Ishikawa (cell line): ENCODE measurements around the gene COL6A6.

Experiments used
- CEBPB ChIP-seq: IDR thresholded peaks from 2 replicates; pipeline ENCODE4 v1.6.1; 2012
- CREB1 ChIP-seq: IDR thresholded peaks from 2 replicates; pipeline ENCODE4 v1.6.1; 2012; ENCODE audit warnings: low read depth
- EGR1 ChIP-seq: IDR thresholded peaks from 2 replicates; pipeline ENCODE4 v1.6.1; 2012
- EP300 ChIP-seq: IDR thresholded peaks from 2 replicates; pipeline ENCODE4 v1.6.1; 2012; ENCODE audit warnings: borderline replicate concordance
- FOXM1 ChIP-seq: IDR thresholded peaks from 2 replicates; pipeline ENCODE4 v1.6.1; 2012; ENCODE audit warnings: low read depth, borderline replicate concordance
- NFIC ChIP-seq: IDR thresholded peaks from 2 replicates; pipeline ENCODE4 v1.6.1; 2012
- RAD21 ChIP-seq: IDR thresholded peaks from 2 replicates; pipeline ENCODE4 v1.6.1; 2012; ENCODE audit warnings: low read depth
- TAF1 ChIP-seq: IDR thresholded peaks from 2 replicates; pipeline ENCODE4 v1.6.1; 2012; ENCODE audit warnings: low read depth, mild to moderate bottlenecking
- TCF12 ChIP-seq: IDR thresholded peaks from 2 replicates; pipeline ENCODE4 v1.6.1; 2012; ENCODE audit warnings: low read depth
- TEAD4 ChIP-seq: IDR thresholded peaks from 2 replicates; pipeline ENCODE4 v1.6.1; 2012
- USF1 ChIP-seq: IDR thresholded peaks from 2 replicates; pipeline ENCODE4 v1.6.1; 2012
- YY1 ChIP-seq: IDR thresholded peaks from 2 replicates; pipeline ENCODE4 v1.6.1; 2012; ENCODE audit warnings: low read depth
- ZBTB7A ChIP-seq: IDR thresholded peaks from 2 replicates; pipeline ENCODE4 v1.6.1; 2012; ENCODE audit warnings: low read depth
- TF ChIP-seq, protein P1 (sequence below): IDR thresholded peaks from 2 replicates; pipeline ENCODE4 v1.6.1; 2012; ENCODE audit warnings: low read depth, mild to moderate bottlenecking
- TF ChIP-seq, protein P2 (sequence below): IDR thresholded peaks from 2 replicates; pipeline ENCODE4 v1.6.1; 2012

Gene COL6A6

DNA sequence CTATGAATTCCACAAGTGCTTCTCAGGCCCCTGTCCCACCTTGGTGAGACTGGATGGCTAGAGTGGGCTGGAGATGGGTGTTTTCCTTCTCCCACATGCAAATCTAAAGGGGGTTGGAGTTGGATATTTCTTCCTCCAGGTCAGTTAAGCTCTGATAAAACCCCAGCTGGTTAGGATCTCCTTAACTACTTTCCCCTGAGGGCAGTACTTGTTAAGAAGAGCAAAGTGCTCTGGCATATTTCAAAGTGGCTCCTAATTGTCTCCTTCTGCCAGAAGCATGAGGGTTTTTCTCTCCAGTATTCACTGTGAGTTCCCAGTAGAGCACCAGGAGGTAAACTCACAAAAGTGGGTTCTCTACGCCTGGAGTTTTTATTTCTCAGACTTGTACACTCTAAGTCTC lies 31.4 kb downstream of the COL6A6 start:
- no peak for TF ChIP-seq TAF1
- TF ChIP-seq, protein P1, sequence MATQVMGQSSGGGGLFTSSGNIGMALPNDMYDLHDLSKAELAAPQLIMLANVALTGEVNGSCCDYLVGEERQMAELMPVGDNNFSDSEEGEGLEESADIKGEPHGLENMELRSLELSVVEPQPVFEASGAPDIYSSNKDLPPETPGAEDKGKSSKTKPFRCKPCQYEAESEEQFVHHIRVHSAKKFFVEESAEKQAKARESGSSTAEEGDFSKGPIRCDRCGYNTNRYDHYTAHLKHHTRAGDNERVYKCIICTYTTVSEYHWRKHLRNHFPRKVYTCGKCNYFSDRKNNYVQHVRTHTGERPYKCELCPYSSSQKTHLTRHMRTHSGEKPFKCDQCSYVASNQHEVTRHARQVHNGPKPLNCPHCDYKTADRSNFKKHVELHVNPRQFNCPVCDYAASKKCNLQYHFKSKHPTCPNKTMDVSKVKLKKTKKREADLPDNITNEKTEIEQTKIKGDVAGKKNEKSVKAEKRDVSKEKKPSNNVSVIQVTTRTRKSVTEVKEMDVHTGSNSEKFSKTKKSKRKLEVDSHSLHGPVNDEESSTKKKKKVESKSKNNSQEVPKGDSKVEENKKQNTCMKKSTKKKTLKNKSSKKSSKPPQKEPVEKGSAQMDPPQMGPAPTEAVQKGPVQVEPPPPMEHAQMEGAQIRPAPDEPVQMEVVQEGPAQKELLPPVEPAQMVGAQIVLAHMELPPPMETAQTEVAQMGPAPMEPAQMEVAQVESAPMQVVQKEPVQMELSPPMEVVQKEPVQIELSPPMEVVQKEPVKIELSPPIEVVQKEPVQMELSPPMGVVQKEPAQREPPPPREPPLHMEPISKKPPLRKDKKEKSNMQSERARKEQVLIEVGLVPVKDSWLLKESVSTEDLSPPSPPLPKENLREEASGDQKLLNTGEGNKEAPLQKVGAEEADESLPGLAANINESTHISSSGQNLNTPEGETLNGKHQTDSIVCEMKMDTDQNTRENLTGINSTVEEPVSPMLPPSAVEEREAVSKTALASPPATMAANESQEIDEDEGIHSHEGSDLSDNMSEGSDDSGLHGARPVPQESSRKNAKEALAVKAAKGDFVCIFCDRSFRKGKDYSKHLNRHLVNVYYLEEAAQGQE, result no peak
- no peak for TF ChIP-seq NFIC
- TF ChIP-seq TCF12, result no peak
- TF ChIP-seq ZBTB7A, result no peak
- no peak for TF ChIP-seq EGR1
- no peak for TF ChIP-seq FOXM1
- TF ChIP-seq EP300, result no peak
- TF ChIP-seq USF1, result no peak
- TF ChIP-seq RAD21, result no peak
- TF ChIP-seq CEBPB, result no peak
- TF ChIP-seq, protein P2, sequence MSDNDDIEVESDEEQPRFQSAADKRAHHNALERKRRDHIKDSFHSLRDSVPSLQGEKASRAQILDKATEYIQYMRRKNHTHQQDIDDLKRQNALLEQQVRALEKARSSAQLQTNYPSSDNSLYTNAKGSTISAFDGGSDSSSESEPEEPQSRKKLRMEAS, result no peak
- no peak for TF ChIP-seq YY1
- TF ChIP-seq TEAD4, result no peak
- TF ChIP-seq CREB1, result no peak

DNA sequence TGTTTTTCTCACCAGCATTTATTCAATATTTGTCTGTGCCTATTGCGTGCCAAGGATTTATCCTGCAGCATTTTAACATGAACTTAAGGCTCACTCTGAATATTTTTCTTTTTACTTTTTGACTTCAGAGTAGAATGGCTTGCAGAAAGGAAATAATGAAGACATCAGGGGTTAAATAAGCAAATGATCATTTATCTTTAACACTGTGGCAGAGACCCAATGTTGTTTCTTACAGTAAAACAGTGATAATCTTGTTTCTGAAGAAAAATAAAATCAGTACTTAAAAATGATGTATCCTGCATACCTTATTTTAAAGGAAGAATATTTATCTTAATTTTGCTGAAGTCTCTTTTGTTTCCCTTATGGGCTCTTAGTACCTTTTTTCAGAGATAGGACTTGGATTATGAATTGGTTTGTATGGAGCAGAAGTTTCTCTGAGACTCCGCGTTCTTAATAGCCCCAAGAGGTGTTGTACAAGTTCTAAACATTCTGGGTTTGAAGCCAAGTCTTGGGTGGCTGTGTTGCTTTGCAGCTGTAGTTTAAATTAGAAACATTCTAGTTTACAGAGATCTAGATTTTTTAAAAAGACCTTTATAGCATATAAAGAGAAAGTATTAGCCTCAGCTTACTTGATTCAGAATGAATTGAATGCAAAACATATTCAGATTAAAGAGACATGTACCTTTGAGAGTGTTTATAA lies 40.5 kb downstream of the COL6A6 start:
- no peak for TF ChIP-seq YY1

- TF ChIP-seq, protein P1, result no peak
- TF ChIP-seq USF1, result no peak
- TF ChIP-seq EGR1, result no peak
- no peak for TF ChIP-seq TEAD4
- TF ChIP-seq CEBPB, result no peak
- TF ChIP-seq, protein P2, result no peak
- TF ChIP-seq ZBTB7A, result no peak
- TF ChIP-seq TAF1, result no peak
- no peak for TF ChIP-seq CREB1
- no peak for TF ChIP-seq EP300
- no peak for TF ChIP-seq YY1
- no peak for TF ChIP-seq FOXM1
- TF ChIP-seq NFIC, result no peak
- TF ChIP-seq TCF12, result no peak
- no peak for TF ChIP-seq RAD21
Measured at GRCh38 chr3:130558366-130558765, 41.4 kb downstream of the COL6A6 start.

DNA sequence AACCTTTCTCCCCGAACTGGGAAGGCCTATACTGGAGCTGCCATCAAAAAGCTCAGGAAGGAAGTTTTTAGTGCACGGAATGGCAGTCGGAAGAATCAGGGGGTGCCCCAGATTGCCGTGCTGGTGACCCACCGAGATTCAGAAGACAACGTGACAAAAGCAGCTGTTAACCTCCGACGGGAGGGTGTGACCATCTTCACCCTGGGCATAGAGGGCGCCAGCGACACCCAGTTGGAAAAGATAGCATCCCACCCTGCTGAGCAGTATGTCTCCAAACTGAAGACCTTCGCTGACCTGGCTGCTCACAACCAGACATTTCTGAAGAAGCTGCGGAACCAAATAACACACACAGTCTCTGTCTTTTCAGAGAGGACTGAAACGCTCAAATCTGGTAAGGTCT lies 48.2 kb downstream of the COL6A6 start:
- TF ChIP-seq FOXM1 (no peak), RAD21 (no peak), TAF1 (no peak), TCF12 (no peak), CREB1 (no peak), ZBTB7A (no peak), NFIC (no peak), YY1 (no peak), EP300 (no peak), EGR1 (no peak), CEBPB (no peak), TEAD4 (no peak)
- TF ChIP-seq, protein P2, result no peak
- TF ChIP-seq, protein P1, result no peak
